GM12801 (cell line): ENCODE measurements around the gene TMEM190.

ENCODE experiments used
- CTCF ChIP-seq: IDR thresholded peaks from one replicate; pipeline ENCODE4 v1.5.1; 2011; ENCODE audit warnings: control low read depth; ENCODE audit not compliant: insufficient read length; ENCODE audit errors: extremely low read depth

The TMEM190 gene

DNA sequence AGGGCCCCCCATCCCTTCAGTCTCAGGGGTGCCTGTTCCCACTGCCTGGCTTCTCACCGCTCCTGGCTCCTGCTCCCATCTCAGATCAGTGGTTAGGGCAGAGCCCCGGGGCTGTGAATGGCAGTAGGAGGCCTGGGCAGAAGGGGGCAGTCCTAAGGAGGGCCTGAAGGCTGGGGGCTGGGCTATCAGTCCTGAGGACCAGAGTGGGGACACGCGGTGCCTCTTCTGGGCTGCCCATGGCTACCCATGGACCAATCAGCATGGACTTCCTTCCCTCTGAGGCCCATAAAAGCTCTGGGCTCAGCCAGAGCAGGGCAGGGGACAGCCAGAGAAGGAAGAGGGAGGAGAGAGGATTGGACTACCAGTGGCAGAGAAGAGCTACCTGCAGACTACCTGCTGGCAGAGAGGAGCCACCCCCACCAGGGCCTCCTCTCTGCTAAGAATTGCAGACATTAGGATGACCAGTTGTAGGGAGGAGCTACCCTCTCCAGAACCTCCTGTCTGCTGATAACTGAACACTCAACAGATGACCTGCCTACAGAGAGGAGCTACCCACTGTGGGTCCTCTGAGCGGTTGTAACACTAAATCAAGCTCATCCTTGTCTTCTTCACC, 43.1 kb downstream of the TMEM190 start:
- no peak for TF ChIP-seq CTCF

DNA sequence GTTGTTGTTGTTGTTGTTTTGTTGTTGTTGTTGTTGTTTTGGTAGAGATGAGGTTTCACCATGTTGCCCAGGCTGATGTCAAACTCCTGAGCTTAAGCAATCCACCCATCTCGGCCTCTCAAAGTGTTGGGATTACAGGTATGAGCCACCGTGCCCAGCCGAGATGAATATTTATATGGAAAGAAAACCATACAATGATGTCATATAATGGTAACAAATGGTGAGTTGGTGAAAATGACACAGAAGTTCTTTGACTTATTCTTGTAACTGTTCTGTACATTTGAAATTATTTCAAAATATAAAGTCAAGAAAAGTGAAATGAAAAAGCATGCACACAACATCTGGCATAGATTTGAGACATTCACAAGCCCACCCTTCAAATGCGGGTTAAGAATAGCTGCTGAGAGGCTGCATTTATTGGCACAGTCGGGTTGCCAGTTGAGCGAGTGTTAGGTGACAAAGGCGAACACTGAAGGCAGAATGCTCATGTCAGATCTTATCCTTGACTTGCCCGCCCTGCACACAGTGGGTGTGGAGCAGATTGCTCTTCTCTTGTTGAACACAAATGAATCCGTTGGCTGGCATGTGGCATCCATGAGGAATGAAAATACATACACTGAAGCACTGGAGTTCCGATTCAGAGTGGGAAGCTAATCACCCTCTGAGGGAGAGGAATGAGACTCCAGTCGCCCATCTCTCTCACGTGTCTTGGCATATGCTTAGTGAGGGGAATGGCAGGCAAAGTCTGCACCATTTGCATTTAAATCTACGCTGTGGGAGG, 46.8 kb downstream of the TMEM190 start:
- TF ChIP-seq CTCF: no peak

- TF ChIP-seq CTCF: no peak
These were observed 47.9 kb downstream of the TMEM190 start for GRCh38 chr19:55424518-55424917.

GRCh38 chr19:55426042-55426441, 49.4 kb downstream of the TMEM190 start:
- TF ChIP-seq CTCF: no peak
